ENCODE results near the gene EIF1AD.

The EIF1AD gene

DNA sequence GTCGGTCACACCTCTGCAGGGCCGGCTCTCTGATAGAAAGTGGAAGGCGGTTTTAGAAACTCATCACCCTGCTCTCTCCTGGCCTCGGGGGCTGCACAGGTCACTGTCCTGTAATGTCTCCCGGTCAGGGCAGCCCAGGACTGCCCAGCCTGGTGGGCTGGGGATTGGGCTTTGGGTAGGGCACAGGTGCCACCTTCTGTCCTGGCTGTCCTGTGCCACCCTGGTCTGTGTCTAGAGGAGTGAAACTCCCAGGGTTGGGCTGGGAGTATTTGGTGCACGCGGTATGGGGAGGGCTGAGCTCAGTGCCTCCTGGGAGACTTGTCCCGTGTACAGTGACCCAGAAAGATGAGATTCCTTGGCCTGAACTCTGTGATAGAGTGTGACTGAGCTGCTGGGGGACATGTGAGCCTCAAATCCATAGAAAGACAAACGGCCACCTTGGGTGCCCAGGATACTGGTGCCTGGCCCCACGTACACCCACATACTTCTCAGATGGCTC, 22.6 kb downstream of the EIF1AD start:
- no peak overlapping the region for H3K27ac ChIP-seq
- TF ChIP-seq ZFX (IDR thresholded peaks at IDR 0.05): no peak
- TF ChIP-seq, protein P1, sequence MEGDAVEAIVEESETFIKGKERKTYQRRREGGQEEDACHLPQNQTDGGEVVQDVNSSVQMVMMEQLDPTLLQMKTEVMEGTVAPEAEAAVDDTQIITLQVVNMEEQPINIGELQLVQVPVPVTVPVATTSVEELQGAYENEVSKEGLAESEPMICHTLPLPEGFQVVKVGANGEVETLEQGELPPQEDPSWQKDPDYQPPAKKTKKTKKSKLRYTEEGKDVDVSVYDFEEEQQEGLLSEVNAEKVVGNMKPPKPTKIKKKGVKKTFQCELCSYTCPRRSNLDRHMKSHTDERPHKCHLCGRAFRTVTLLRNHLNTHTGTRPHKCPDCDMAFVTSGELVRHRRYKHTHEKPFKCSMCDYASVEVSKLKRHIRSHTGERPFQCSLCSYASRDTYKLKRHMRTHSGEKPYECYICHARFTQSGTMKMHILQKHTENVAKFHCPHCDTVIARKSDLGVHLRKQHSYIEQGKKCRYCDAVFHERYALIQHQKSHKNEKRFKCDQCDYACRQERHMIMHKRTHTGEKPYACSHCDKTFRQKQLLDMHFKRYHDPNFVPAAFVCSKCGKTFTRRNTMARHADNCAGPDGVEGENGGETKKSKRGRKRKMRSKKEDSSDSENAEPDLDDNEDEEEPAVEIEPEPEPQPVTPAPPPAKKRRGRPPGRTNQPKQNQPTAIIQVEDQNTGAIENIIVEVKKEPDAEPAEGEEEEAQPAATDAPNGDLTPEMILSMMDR (conservative IDR thresholded peaks at IDR 0.05): no peak

DNA sequence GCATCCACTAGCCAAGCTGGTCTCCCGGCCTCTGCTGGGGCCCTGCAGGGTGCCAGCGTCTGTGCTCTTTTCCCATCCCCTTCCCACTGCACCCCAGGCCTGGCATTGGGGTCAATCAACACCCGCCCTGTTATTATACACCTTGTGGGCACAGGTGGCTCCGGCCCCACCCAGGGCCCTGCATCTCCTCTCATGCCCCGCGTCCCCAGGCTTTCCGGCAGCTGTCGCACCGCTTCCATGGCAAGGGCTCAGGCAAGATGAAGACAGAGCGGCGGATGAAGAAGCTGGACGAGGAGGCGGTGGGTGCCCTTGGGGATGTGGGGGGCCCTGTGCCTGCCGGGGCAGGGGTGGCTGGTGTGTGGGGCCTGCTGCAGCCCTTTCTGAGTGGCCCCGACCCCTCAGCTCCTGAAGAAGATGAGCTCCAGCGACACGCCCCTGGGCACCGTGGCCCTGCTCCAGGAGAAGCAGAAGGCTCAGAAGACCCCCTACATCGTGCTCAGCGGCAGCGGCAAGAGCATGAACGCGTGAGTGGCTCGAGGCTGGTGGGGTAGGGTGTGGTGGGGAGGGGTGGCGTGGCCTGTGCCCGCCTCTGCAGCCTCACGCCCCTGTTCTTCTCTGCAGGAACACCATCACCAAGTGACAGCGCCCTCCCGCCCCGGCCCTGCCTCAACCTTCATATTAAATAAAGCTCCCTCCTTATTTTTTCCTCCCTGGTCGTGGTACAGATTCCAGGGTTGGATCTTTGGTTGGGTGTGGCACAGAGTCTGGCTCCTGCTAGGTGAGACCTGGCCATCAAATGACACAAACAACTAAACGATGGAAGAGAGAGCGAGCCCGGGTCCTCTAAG, 23.3 kb downstream of the EIF1AD start:
- TF ChIP-seq ZFX (IDR thresholded peaks at IDR 0.05): no peak
- TF ChIP-seq, protein P1 (conservative IDR thresholded peaks at IDR 0.05): no peak
- H3K27ac ChIP-seq: no peak overlapping the region

DNA sequence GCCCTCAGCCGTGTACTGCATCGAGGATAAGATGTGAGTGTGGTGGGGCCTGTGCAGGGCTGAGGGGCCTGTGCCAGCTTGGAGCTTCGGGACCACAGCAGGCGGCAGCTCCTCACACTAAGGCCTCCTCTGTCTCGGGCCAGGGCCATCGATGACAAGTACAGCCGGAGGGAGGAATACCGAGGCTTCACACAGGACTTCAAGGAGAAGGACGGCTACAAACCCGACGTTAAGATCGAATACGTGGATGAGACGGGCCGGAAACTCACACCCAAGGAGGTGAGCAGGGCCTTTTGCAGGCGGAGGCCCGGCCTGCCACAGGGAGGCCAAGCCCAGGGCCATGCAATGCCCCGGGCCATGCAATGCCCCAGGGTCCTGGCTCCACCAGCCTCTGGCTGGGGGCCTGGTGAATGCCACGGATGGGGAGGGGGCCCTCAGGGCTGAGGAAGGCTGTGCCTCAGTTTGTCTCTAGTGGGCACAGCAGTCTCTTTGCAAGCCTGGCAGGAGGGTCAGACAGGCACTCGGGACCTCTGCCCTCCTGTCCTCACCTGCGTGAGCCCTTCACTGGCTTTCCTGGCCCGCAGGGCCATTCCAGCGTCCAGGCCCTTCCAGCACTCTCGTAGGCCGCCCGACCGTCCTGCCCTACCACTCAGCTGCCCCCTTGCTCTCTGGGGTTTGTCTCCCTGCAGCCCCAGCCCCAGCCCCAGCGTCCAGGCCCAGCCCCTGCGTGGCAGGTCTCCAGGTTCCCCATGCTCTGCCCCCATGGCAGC, 24.2 kb downstream of the EIF1AD start:
- no peak overlapping the region for H3K27ac ChIP-seq
- TF ChIP-seq ZFX (IDR thresholded peaks at IDR 0.05): no peak
- TF ChIP-seq, protein P1 (conservative IDR thresholded peaks at IDR 0.05): no peak

DNA sequence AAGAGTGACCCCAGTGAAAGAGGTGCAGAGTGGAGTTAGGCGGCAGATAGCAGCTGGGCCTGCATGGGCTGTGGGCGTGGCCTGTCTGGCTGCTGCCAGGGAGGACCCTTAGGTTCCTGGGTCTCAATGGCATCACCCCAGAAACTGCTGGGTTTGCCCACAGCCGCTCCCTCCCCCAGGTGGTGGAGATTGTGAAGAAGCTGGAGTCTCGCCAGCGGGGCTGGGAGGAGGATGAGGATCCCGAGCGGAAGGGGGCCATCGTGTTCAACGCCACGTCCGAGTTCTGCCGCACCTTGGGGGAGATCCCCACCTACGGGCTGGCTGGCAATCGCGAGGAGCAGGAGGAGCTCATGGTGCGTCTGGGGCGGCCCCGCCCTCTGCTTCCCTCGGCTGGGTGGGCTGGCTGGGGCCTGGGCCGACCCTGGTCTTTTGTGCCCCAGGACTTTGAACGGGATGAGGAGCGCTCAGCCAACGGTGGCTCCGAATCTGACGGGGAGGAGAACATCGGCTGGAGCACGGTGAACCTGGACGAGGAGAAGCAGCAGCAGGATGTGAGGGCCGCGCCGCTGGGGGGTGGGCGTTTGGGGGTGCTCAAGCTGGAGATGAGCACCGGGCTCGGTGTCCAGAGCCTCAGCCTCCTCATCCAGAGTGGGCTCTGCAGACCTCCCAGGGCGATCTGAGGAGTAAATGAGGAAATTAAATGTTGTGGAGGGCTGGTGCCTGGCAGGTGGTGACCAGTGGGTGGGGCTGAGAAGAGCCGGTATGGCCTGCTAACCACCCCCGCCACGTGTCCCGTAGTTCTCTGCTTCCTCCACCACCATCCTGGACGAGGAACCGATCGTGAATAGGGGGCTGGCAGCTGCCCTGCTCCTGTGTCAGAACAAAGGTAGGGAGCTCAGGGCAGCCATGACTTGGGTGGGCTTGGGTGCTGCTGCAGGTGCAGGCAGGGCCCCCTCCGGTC, 25.5 kb downstream of the EIF1AD start:
- no peak overlapping the region for H3K27ac ChIP-seq
- TF ChIP-seq, protein P1 (conservative IDR thresholded peaks at IDR 0.05): no peak
- no peak for TF ChIP-seq ZFX (IDR thresholded peaks at IDR 0.05)

DNA sequence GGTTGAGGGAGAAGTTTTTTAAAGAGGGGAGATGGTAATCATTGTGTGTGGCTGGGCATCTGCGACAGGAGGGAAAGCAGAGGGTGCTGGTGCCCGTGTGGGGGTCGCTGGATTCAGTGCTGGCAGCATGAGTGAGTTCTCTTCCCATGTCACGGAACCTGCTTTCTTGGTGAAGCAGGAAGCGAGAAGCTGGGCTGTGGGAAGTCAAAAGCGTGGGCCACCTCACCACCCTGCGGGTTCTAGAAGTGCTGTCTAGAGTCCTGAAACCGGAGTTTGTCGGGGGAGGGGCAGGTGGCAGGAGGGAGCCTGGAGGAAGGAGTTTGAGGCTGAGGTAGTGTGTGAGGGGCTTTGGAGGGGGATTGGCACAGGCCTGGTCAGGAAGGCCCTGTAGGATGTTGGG, 26.2 kb downstream of the EIF1AD start:
- H3K27ac ChIP-seq: no peak overlapping the region
- TF ChIP-seq ZFX (IDR thresholded peaks at IDR 0.05): no peak
- TF ChIP-seq, protein P1 (conservative IDR thresholded peaks at IDR 0.05): no peak

DNA sequence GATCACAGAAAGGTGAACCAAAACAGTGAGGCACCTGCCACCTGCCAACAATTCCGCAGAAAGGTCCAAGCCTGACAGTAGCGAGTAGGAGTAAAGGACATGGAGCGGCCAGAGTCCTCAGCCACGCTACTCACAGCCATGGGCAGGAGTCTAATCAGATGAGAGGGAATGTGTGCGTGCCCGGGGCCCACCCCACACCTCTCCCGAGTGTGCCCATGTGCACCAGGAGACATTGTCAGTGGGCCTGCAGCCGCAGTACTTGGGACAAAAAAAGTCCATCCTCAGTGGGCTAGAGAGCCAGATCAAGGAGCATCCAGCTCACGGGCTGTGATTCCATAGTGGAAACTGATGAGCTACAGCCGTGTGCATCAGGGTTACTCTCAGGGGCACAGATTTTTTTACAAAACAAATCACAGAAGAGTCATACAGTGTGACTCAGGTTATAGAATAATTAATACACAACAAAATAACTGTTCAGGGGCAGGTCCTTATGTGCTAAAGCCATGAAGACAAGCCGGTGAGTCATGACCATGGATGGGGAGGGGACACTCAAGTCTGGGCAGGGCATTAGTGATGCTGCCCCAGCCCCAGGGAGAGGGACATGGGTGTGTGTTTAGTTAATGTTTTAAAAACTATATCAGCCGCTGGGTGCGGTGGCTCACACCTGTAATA, 28.4 kb downstream of the EIF1AD start:
- H3K27ac ChIP-seq: no peak overlapping the region
- TF ChIP-seq ZFX (IDR thresholded peaks at IDR 0.05): no peak
- TF ChIP-seq, protein P1 (conservative IDR thresholded peaks at IDR 0.05): no peak

Data from C4-2B (cell line).